ENCODE measurements around the gene TMEM255B. TPM values are rescaled to one million over a fixed set of nuclear protein-coding genes. Genes with fewer than 3 reads are reported as not detected.

Gene TMEM255B
- total RNA-seq, 1 experiment from 2014 or later, result not detected

- H3K27ac Mint-ChIP-seq (ENCODE audit: unreplicated experiment), result no peak overlapping the region
- H3K9me3 Mint-ChIP-seq (ENCODE audit: low read depth, unreplicated experiment), result no peaks in the 10 kb centered on the region
- no peak for TF ChIP-seq CTCF (IDR thresholded peaks at IDR 0.05; ENCODE audit: unreplicated experiment)
- no peak overlapping the region for H3K4me3 Mint-ChIP-seq (ENCODE audit: low read depth, unreplicated experiment)
- CTCF ChIA-PET, result no interaction called here
- no peaks in the 10 kb centered on the region for H3K36me3 Mint-ChIP-seq (ENCODE audit: insufficient read depth, unreplicated experiment)
- DNase-seq, result no peak
- no TSS peak for BruUV-seq (replicated peaks)
- peaks cover 7% of the 10 kb centered on the region for H3K27me3 Mint-ChIP-seq (ENCODE audit: unreplicated experiment)
- intact Hi-C loops (cut with micrococcal nuclease; ENCODE audit: unreplicated experiment), result no loop called here
- peaks cover 10% of the 10 kb centered on the region for H3K4me1 Mint-ChIP-seq (ENCODE audit: low read depth, unreplicated experiment)
Measured at GRCh38 chr13:113838711-113839201, 79.7 kb downstream of the TMEM255B start.

- no peak overlapping the region for H3K4me3 Mint-ChIP-seq (ENCODE audit: low read depth, unreplicated experiment)
- H3K36me3 Mint-ChIP-seq (ENCODE audit: insufficient read depth, unreplicated experiment), result no peaks in the 10 kb centered on the region
- peaks cover 10% of the 10 kb centered on the region for H3K4me1 Mint-ChIP-seq (ENCODE audit: low read depth, unreplicated experiment)
- peaks cover 7% of the 10 kb centered on the region for H3K27me3 Mint-ChIP-seq (ENCODE audit: unreplicated experiment)
- no peak overlapping the region for H3K27ac Mint-ChIP-seq (ENCODE audit: unreplicated experiment)
- no peaks in the 10 kb centered on the region for H3K9me3 Mint-ChIP-seq (ENCODE audit: low read depth, unreplicated experiment)
- no peak for DNase-seq
- TF ChIP-seq CTCF (IDR thresholded peaks at IDR 0.05; ENCODE audit: unreplicated experiment), result no peak
- intact Hi-C loops (cut with micrococcal nuclease; ENCODE audit: unreplicated experiment), result no loop called here
- CTCF ChIA-PET, result no interaction called here
- no TSS peak for BruUV-seq (replicated peaks)
Measured at GRCh38 chr13:113839536-113840204, 80.6 kb downstream of the TMEM255B start.

- peaks cover 10% of the 10 kb centered on the region for H3K4me1 Mint-ChIP-seq (ENCODE audit: low read depth, unreplicated experiment)
- peaks cover 7% of the 10 kb centered on the region for H3K27me3 Mint-ChIP-seq (ENCODE audit: unreplicated experiment)
- H3K36me3 Mint-ChIP-seq (ENCODE audit: insufficient read depth, unreplicated experiment), result no peaks in the 10 kb centered on the region
- H3K9me3 Mint-ChIP-seq (ENCODE audit: low read depth, unreplicated experiment), result no peaks in the 10 kb centered on the region
- H3K4me3 Mint-ChIP-seq (ENCODE audit: low read depth, unreplicated experiment), result no peak overlapping the region
- TF ChIP-seq CTCF (IDR thresholded peaks at IDR 0.05; ENCODE audit: unreplicated experiment), result no peak
- intact Hi-C loops (cut with micrococcal nuclease; ENCODE audit: unreplicated experiment), result no loop called here
- BruUV-seq (replicated peaks), result no TSS peak
- DNase-seq, result no peak
- no peak overlapping the region for H3K27ac Mint-ChIP-seq (ENCODE audit: unreplicated experiment)
- CTCF ChIA-PET, result no interaction called here
Measured at GRCh38 chr13:113840541-113841352, 81.7 kb downstream of the TMEM255B start.

- Mint-ChIP-seq H3K27ac (ENCODE audit: unreplicated experiment) (no peak overlapping the region), H3K9me3 (ENCODE audit: low read depth, unreplicated experiment) (no peaks in the 10 kb centered on the region), H3K4me1 (ENCODE audit: low read depth, unreplicated experiment) (peaks cover 10% of the 10 kb centered on the region), H3K27me3 (ENCODE audit: unreplicated experiment) (peaks cover 7% of the 10 kb centered on the region), H3K4me3 (ENCODE audit: low read depth, unreplicated experiment) (no peak overlapping the region), H3K36me3 (ENCODE audit: insufficient read depth, unreplicated experiment) (no peaks in the 10 kb centered on the region)
- TF ChIP-seq CTCF (IDR thresholded peaks at IDR 0.05; ENCODE audit: unreplicated experiment), result no peak
- no TSS peak for BruUV-seq (replicated peaks)
- no peak for DNase-seq
- CTCF ChIA-PET, result no interaction called here
- intact Hi-C loops (cut with micrococcal nuclease; ENCODE audit: unreplicated experiment), result no loop called here
Measured at GRCh38 chr13:113841353-113841650, 82.3 kb downstream of the TMEM255B start.
